Endometrium (tissue), 2 donors: ENCODE data around the gene TCAF1.
A peak's percentile ranks its signal among the peaks of the same experiment; 100 is the strongest.
"Not testable (repeated sequence)": the region's sequence is repeated elsewhere in the genome, so short reads cannot be mapped to it uniquely, and the experiment has no call there.

Source experiments
- FAIRE-seq: peaks from 2 replicates; lab custom pipeline; 2012; peaks lifted over from hg19 to GRCh38; lab: Jason Lieb, UNC
- donor health status: control.
- donor health status: control.

Gene TCAF1

GRCh38 chr7:143902332-143902899 is 440 bp upstream of the TCAF1 start:
- no peak for FAIRE-seq

GRCh38 chr7:143901332-143901667 is 676 bp downstream of the TCAF1 start:
- no peak for FAIRE-seq

GRCh38 chr7:143900230-143900766 is 1.7 kb downstream of the TCAF1 start:
- no peak for FAIRE-seq

GRCh38 chr7:143898810-143899209 is 3.2 kb downstream of the TCAF1 start:
- FAIRE-seq: no peak

- peak; percentile 39 for FAIRE-seq
Measured at GRCh38 chr7:143896667-143897066, 5.3 kb downstream of the TCAF1 start.

- no peak for FAIRE-seq
Measured at GRCh38 chr7:143892527-143893300, 9.3 kb downstream of the TCAF1 start.

GRCh38 chr7:143891457-143891856 is 10.5 kb downstream of the TCAF1 start:
- no peak for FAIRE-seq

GRCh38 chr7:143890558-143890957 is 11.4 kb downstream of the TCAF1 start:
- FAIRE-seq: no peak

- FAIRE-seq: no peak
Measured at GRCh38 chr7:143889068-143889467, 12.9 kb downstream of the TCAF1 start.

GRCh38 chr7:143886826-143887477 is 15.0 kb downstream of the TCAF1 start:
- FAIRE-seq: no peak

GRCh38 chr7:143885951-143886350 is 16.0 kb downstream of the TCAF1 start:
- no peak for FAIRE-seq

- FAIRE-seq: no peak
Measured at GRCh38 chr7:143884969-143885559, 16.9 kb downstream of the TCAF1 start.

- no peak for FAIRE-seq
Measured at GRCh38 chr7:143884241-143884968, 17.6 kb downstream of the TCAF1 start.

- no peak for FAIRE-seq
Measured at GRCh38 chr7:143882604-143883078, 19.3 kb downstream of the TCAF1 start.

GRCh38 chr7:143882020-143882603 is 19.9 kb downstream of the TCAF1 start:
- FAIRE-seq: no peak

- no peak for FAIRE-seq
Measured at GRCh38 chr7:143878884-143879283, 23.1 kb downstream of the TCAF1 start.

GRCh38 chr7:143877098-143877497 is 24.9 kb downstream of the TCAF1 start:
- no peak for FAIRE-seq

- no peak for FAIRE-seq
Measured at GRCh38 chr7:143876218-143876617, 25.8 kb downstream of the TCAF1 start.

GRCh38 chr7:143873242-143873641 is 28.7 kb downstream of the TCAF1 start:
- FAIRE-seq: peak; percentile 21

- FAIRE-seq: not testable (repeated sequence)
Measured at GRCh38 chr7:143871534-143871933, 30.4 kb downstream of the TCAF1 start.

GRCh38 chr7:143857994-143858393 is 44.0 kb downstream of the TCAF1 start:
- FAIRE-seq: not testable (repeated sequence)

- not testable (repeated sequence) for FAIRE-seq
Measured at GRCh38 chr7:143855443-143855842, 46.5 kb downstream of the TCAF1 start.
